GM20000 (cell line): ENCODE results near the gene EDDM3A.

Experiments used
- DNase-seq: peaks from one replicate; pipeline ENCODE4 v3.0.0; 2012; ENCODE audit warnings: low spot score
- CTCF ChIP-seq: IDR thresholded peaks from 2 replicates; pipeline ENCODE4 v1.5.1; 2012; ENCODE audit warnings: mild to moderate bottlenecking, control low read depth; ENCODE audit errors: extremely low read depth, missing control alignments

EDDM3A gene

GRCh38 chr14:20789230-20789813 is 43.6 kb downstream of the EDDM3A start:
- DNase-seq: no peak
- no peak for TF ChIP-seq CTCF

GRCh38 chr14:20790464-20791116 is 44.9 kb downstream of the EDDM3A start:
- DNase-seq: no peak
- no peak for TF ChIP-seq CTCF

- TF ChIP-seq CTCF: no peak
- no peak for DNase-seq
Measured at GRCh38 chr14:20791187-20791586, 45.5 kb downstream of the EDDM3A start.

- TF ChIP-seq CTCF: no peak
- no peak for DNase-seq
Measured at GRCh38 chr14:20791597-20791996, 45.9 kb downstream of the EDDM3A start.

GRCh38 chr14:20792556-20792955 is 46.9 kb downstream of the EDDM3A start:
- TF ChIP-seq CTCF: no peak

GRCh38 chr14:20794644-20795369 is 49.1 kb downstream of the EDDM3A start:
- DNase-seq: no peak
- TF ChIP-seq CTCF: no peak

More at GRCh38 chr14:20792556-20792955, 46.9 kb downstream of the EDDM3A start:
- no peak for DNase-seq

- TF ChIP-seq CTCF: no peak
- DNase-seq: no peak
Measured at GRCh38 chr14:20797164-20797563, 51.5 kb downstream of the EDDM3A start.
